Stimulated activated naive CD8-positive, alpha-beta T cell treated with anti-CD3 and anti-CD28 coated beads, Interleukin-15, amount 100 ng/mL, for 72 hours (primary cell): Measurements from ENCODE around the gene DCHS2.

Experiments
- ATAC-seq: fragments of 150-1000 bp; cut with Tn5 transposase; 2 replicates; pipeline ENCODE4 v1.10.0; 2021; ENCODE audit warnings: mild to moderate bottlenecking, moderate library complexity
- DNase-seq, 2 donors: peaks; one replicate each; pipeline ENCODE4 v3.0.0; 2021 to 2022
- H3K27ac Mint-ChIP-seq, 2 donors: one replicate each; pipeline ENCODE4 v1.8.0; 2022; ENCODE audit warnings: mild to moderate bottlenecking in 2 of 2, mixed read lengths in 2 of 2, moderate library complexity in 2 of 2
- H3K27me3 Mint-ChIP-seq: one replicate; pipeline ENCODE4 v1.8.0; 2022; ENCODE audit warnings: mixed read lengths
- H3K4me1 Mint-ChIP-seq: one replicate; pipeline ENCODE4 v1.8.0; 2022; ENCODE audit warnings: mild to moderate bottlenecking, mixed read lengths
- H3K4me3 Mint-ChIP-seq, 2 donors: one replicate each; pipeline ENCODE4 v1.8.0; 2022; ENCODE audit warnings: mild to moderate bottlenecking in 2 of 2, mixed read lengths in 2 of 2, moderate library complexity in 1 of 2
- H3K9me3 Mint-ChIP-seq, 2 donors: one replicate each; pipeline ENCODE4 v1.8.0; 2022; ENCODE audit warnings: mixed read lengths in 2 of 2

Gene DCHS2

GRCh38 chr4:154441124-154441523 is 50.5 kb downstream of the DCHS2 start:
- no peak for DNase-seq
- no peaks in the 10 kb centered on the region for H3K27me3 Mint-ChIP-seq
- H3K4me1 Mint-ChIP-seq: no peaks in the 10 kb centered on the region
- H3K4me3 Mint-ChIP-seq: no peak overlapping the region
- ATAC-seq: no peak
- H3K27ac Mint-ChIP-seq: no peak overlapping the region
- no peaks in the 10 kb centered on the region for H3K9me3 Mint-ChIP-seq

DNA sequence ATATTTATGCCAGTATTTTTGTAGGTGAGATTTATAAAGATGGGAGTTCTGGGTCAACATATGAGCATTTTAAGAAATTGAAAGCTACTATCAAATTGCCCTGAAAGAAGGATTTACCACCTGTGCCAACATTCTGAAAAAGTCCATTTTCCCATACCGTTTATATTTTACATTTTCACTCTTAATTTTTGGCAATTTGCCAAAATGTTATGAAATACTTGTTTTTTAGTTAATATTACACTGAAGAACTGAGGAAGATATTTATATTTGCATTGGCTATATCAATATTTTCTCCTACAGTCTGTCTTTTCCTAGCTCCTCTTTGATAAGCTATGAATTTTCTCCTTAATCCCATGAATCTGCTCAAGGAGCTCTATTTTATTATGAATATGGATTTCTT is 52.4 kb downstream of the DCHS2 start:
- Mint-ChIP-seq H3K4me1 (no peaks in the 10 kb centered on the region), H3K27ac (no peak overlapping the region), H3K9me3 (no peaks in the 10 kb centered on the region), H3K4me3 (no peak overlapping the region), H3K27me3 (peaks cover 2% of the 10 kb centered on the region)
- no peak for DNase-seq
- no peak for ATAC-seq

- no peaks in the 10 kb centered on the region for H3K4me1 Mint-ChIP-seq
- DNase-seq (no peak), ATAC-seq (no peak)
- H3K4me3 Mint-ChIP-seq: no peak overlapping the region
- H3K27me3 Mint-ChIP-seq: peaks cover 11% of the 10 kb centered on the region
- H3K9me3 Mint-ChIP-seq: no peaks in the 10 kb centered on the region
- H3K27ac Mint-ChIP-seq: no peak overlapping the region
Measured at GRCh38 chr4:154435895-154436294, 55.7 kb downstream of the DCHS2 start.

- H3K27ac Mint-ChIP-seq: no peak overlapping the region
- H3K9me3 Mint-ChIP-seq: no peaks in the 10 kb centered on the region
- ATAC-seq (no peak), DNase-seq (no peak)
- peaks cover 11% of the 10 kb centered on the region for H3K27me3 Mint-ChIP-seq
- no peaks in the 10 kb centered on the region for H3K4me1 Mint-ChIP-seq
- H3K4me3 Mint-ChIP-seq: no peak overlapping the region
Measured at GRCh38 chr4:154433543-154433942, 58.1 kb downstream of the DCHS2 start.

GRCh38 chr4:154429176-154429575 is 62.4 kb downstream of the DCHS2 start:
- no peak for ATAC-seq

DNA sequence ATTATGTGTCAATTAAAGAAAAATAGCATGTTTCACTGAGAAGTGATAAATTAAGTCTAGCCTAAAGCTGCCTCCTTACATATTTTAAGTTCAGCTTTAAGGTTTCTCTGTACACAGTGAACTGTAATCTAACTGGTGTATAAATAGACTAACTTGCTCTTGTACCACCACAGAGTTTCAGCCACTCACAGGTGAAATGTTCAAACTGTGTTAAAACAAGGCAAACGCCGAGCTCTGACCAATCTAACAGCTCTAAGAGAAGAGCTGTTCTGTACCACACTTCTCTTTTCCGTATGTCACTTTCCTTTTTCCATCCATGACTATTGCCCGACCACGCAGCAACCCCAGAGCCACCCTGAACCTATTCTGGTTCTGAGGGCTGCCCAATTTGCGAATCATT is 64.5 kb downstream of the DCHS2 start:
- no peak overlapping the region for H3K27ac Mint-ChIP-seq
- no peak for ATAC-seq
- H3K4me1 Mint-ChIP-seq: no peaks in the 10 kb centered on the region
- H3K27me3 Mint-ChIP-seq: peaks cover 35% of the 10 kb centered on the region
- no peaks in the 10 kb centered on the region for H3K9me3 Mint-ChIP-seq
- DNase-seq: no peak
- H3K4me3 Mint-ChIP-seq: no peak overlapping the region

More at GRCh38 chr4:154429176-154429575, 62.4 kb downstream of the DCHS2 start:
- peaks cover 32% of the 10 kb centered on the region for H3K27me3 Mint-ChIP-seq
- no peak for DNase-seq
- H3K4me3 Mint-ChIP-seq: no peak overlapping the region
- no peaks in the 10 kb centered on the region for H3K4me1 Mint-ChIP-seq
- H3K27ac Mint-ChIP-seq: no peak overlapping the region
- H3K9me3 Mint-ChIP-seq: no peaks in the 10 kb centered on the region

DNA sequence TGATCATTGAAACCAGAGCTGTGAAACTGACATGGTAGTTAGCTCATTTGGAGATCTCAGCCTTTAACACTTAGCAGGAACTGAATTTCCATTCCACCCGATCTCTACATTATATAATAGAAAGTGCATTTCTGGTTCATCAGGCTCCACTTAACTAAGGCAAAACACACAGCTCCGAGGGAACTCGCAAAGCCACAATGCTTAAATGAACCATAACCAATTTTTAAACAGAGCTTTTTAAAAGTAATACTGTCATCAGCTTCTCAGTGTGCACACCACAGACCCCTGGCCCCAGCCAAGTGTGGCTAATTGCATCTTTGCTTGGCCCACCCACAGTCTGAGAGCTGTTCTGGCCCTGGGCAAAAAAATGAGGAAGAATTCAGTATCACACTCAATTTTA is 66.1 kb downstream of the DCHS2 start:
- H3K4me1 Mint-ChIP-seq: no peaks in the 10 kb centered on the region
- H3K9me3 Mint-ChIP-seq: no peaks in the 10 kb centered on the region
- DNase-seq (no peak), ATAC-seq (no peak)
- no peak overlapping the region for H3K4me3 Mint-ChIP-seq
- H3K27ac Mint-ChIP-seq: no peak overlapping the region
- peaks cover 44% of the 10 kb centered on the region for H3K27me3 Mint-ChIP-seq

GRCh38 chr4:154424810-154425484 is 66.7 kb downstream of the DCHS2 start:
- ATAC-seq (no peak), DNase-seq (no peak)
- peaks cover 44% of the 10 kb centered on the region for H3K27me3 Mint-ChIP-seq
- no peak overlapping the region for H3K4me3 Mint-ChIP-seq
- H3K4me1 Mint-ChIP-seq: no peaks in the 10 kb centered on the region
- H3K27ac Mint-ChIP-seq: no peak overlapping the region
- H3K9me3 Mint-ChIP-seq: no peaks in the 10 kb centered on the region

DNA sequence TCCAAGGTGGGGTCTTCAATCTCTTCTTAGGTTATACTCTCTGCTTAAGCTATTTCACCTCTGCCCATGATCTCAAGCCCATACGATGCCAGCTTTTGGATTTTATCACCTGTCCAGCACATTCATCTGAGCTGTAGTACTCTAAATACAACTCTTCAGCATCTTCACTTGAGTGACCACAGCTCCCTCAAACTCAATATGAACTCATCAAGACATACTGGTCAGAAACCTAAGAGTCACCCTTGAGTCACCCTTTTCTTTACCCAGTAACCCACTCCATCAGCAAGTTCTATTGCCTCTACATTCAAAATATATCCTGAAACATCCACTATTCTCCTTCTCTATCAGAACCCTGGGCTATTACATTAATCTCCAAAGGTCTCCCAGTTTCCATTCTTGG is 69.4 kb downstream of the DCHS2 start:
- Mint-ChIP-seq H3K27me3 (peaks cover 37% of the 10 kb centered on the region), H3K9me3 (no peaks in the 10 kb centered on the region), H3K4me3 (no peak overlapping the region), H3K27ac (no peak overlapping the region), H3K4me1 (peaks cover under 1% of the 10 kb centered on the region)
- ATAC-seq (no peak), DNase-seq (no peak)

DNA sequence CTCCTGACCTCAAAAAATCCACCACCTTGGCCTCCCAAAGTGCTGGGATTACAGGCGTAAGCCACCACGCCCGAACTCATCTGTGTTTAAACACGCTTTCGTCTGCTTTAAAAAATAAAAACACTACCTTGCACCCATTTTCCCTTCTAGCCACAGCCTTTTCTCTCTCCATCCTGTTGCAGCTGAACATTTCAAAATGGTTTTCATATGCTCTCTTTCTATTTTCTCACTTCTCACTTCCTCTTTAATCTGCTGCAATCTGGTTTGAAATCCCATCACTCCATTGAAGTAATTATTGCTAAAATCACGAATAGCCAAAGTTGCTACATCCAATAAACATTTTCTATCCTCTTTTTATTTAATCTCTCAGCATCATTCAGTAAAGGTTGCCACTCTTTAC is 70.0 kb downstream of the DCHS2 start:
- ATAC-seq (no peak), DNase-seq (no peak)
- Mint-ChIP-seq H3K9me3 (no peaks in the 10 kb centered on the region), H3K27ac (no peak overlapping the region), H3K27me3 (peaks cover 42% of the 10 kb centered on the region), H3K4me3 (no peak overlapping the region), H3K4me1 (peaks cover 6% of the 10 kb centered on the region)

- peaks cover 15% of the 10 kb centered on the region for H3K4me1 Mint-ChIP-seq
- ATAC-seq: no peak
- H3K4me3 Mint-ChIP-seq: peak overlapping the region; percentile 17 to 73
- no peak overlapping the region for H3K27ac Mint-ChIP-seq
- no peak for DNase-seq
- H3K27me3 Mint-ChIP-seq: peaks cover 49% of the 10 kb centered on the region
- no peaks in the 10 kb centered on the region for H3K9me3 Mint-ChIP-seq
Measured at GRCh38 chr4:154417373-154417673, 74.3 kb downstream of the DCHS2 start.

- Mint-ChIP-seq H3K9me3 (no peaks in the 10 kb centered on the region), H3K4me3 (peak overlapping the region; percentile 58 to 73), H3K4me1 (peaks cover 15% of the 10 kb centered on the region), H3K27ac (no peak overlapping the region), H3K27me3 (peaks cover 41% of the 10 kb centered on the region)
- peak in 1 of 2 donors; percentile 5 for DNase-seq
- peak; percentile 33 for ATAC-seq
Measured at GRCh38 chr4:154416190-154416547, 75.4 kb downstream of the DCHS2 start.

DNA sequence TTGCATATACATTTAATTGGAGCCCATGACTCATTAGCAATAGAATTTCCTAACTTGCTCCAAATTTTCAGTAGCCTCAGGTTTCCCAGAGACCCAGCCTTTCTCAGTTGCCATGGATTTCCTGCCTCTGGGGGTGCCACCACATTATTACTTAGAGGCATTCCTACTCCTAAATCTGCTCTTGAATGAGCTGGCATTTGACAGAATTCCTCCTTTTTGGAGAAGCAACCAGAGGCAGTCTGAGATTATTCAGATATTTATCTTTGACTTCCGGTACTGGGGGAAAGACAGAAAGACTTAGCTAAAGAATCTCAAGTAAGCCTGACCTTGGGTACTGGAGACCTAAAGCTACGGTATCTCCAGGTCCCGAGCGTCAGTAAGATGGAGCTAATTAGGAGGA is 76.3 kb downstream of the DCHS2 start:
- ATAC-seq (no peak), DNase-seq (no peak)
- Mint-ChIP-seq H3K4me1 (peaks cover 15% of the 10 kb centered on the region), H3K4me3 (peak overlapping the region in 1 of 2 donors; percentile 13), H3K27me3 (peaks cover 41% of the 10 kb centered on the region), H3K27ac (no peak overlapping the region), H3K9me3 (peaks cover 0 to 6% of the 10 kb centered on the region in 2 donors)

GRCh38 chr4:154414796-154415195 is 76.8 kb downstream of the DCHS2 start:
- peaks cover 15% of the 10 kb centered on the region for H3K4me1 Mint-ChIP-seq
- no peak for DNase-seq
- H3K27ac Mint-ChIP-seq: no peak overlapping the region
- H3K4me3 Mint-ChIP-seq: no peak overlapping the region
- ATAC-seq: no peak
- H3K27me3 Mint-ChIP-seq: peaks cover 41% of the 10 kb centered on the region
- peaks cover 0 to 6% of the 10 kb centered on the region in 2 donors for H3K9me3 Mint-ChIP-seq

DNA sequence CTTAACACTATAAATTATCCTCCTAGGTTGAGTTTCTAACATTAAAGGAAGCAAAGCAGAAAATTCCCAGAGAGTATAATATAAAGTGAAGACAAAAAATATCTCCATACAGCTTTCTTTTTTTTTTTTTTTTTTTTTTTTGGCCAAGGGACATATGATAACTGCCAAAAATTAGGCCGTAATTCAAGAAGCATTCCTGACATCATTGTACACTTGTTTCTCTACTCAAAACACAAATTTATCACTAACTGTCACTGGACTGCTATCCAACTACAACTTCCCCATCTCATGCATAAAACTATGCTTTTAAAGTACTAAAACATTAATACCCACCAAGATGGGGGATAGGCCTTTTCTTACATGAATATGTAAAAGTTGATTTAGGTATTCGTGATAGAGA is 77.2 kb downstream of the DCHS2 start:
- peaks cover 41% of the 10 kb centered on the region for H3K27me3 Mint-ChIP-seq
- no peak overlapping the region for H3K4me3 Mint-ChIP-seq
- peaks cover 15% of the 10 kb centered on the region for H3K4me1 Mint-ChIP-seq
- ATAC-seq (no peak), DNase-seq (no peak)
- peaks cover 0 to 6% of the 10 kb centered on the region in 2 donors for H3K9me3 Mint-ChIP-seq
- H3K27ac Mint-ChIP-seq: no peak overlapping the region

GRCh38 chr4:154407443-154407842 is 84.2 kb downstream of the DCHS2 start:
- Mint-ChIP-seq H3K4me1 (peaks cover 6% of the 10 kb centered on the region), H3K9me3 (peaks cover 6 to 7% of the 10 kb centered on the region in 2 donors), H3K4me3 (no peak overlapping the region), H3K27ac (no peak overlapping the region), H3K27me3 (peaks cover 10% of the 10 kb centered on the region)
- DNase-seq (no peak), ATAC-seq (no peak)
